Fibroblast of lung (primary cell): Measurements from ENCODE around the gene COL27A1. TPM values are rescaled to one million over a fixed set of nuclear protein-coding genes. Genes with fewer than 3 reads are reported as not detected.
A peak's percentile ranks its signal among the peaks of the same experiment; 100 is the strongest.

ENCODE experiments used
- DNase-seq, 2 donors: peaks; one replicate each; pipeline versions ENCODE4 v3.0.0 to v3.0.0-alpha.2; 2010; ENCODE audit warnings: low read depth in 2 of 2
- H2AFZ ChIP-seq: 2 replicates; pipeline ENCODE4 v1.5.1; 2012; ENCODE audit warnings: low read length, control low read depth, inconsistent platforms
- H3K27ac ChIP-seq: 2 replicates; pipeline ENCODE4 v1.5.1; 2011; ENCODE audit warnings: low read length, control low read depth; ENCODE audit not compliant: insufficient read depth
- H3K27me3 ChIP-seq: 2 replicates; pipeline ENCODE4 v1.5.1; 2011; ENCODE audit warnings: mild to moderate bottlenecking, low read length; ENCODE audit not compliant: control insufficient read depth, insufficient read depth
- H3K36me3 ChIP-seq: 2 replicates; pipeline ENCODE4 v1.5.1; 2011; ENCODE audit warnings: low read length; ENCODE audit not compliant: control insufficient read depth, insufficient read depth
- H3K4me1 ChIP-seq: 2 replicates; pipeline ENCODE4 v1.5.1; 2011; ENCODE audit warnings: low read length; ENCODE audit not compliant: control insufficient read depth, insufficient read depth; ENCODE audit errors: extremely low read depth
- H3K4me2 ChIP-seq: 2 replicates; pipeline ENCODE4 v1.5.1; 2011; ENCODE audit warnings: low read length, control low read depth; ENCODE audit not compliant: insufficient read depth; ENCODE audit errors: extremely low read depth
- H3K4me3 ChIP-seq, 4 experiments: fragments of 200-600 bp in 1 of 4; sonication (generic) in 1 of 4; replicated peaks in 1 of 4; 2 replicates each; pipeline ENCODE4 v1.5.1; 2011 to 2016; ENCODE audit warnings: low read length in 4 of 4, low read depth in 3 of 4, mild to moderate bottlenecking in 3 of 4, control low read depth in 2 of 4, inconsistent platforms in 1 of 4, mixed read lengths in 1 of 4; ENCODE audit not compliant: insufficient read depth in 1 of 4; ENCODE audit errors: control extremely low read depth in 1 of 4
- H3K79me2 ChIP-seq: 2 replicates; pipeline ENCODE4 v1.5.1; 2012; ENCODE audit warnings: mild to moderate bottlenecking, low read length, inconsistent platforms; ENCODE audit not compliant: control insufficient read depth, insufficient read depth
- H3K9ac ChIP-seq: 2 replicates; pipeline ENCODE4 v1.5.1; 2011; ENCODE audit warnings: mild to moderate bottlenecking, low read length, control low read depth; ENCODE audit not compliant: insufficient read depth
- H3K9me3 ChIP-seq: 2 replicates; pipeline ENCODE4 v1.5.1; 2012; ENCODE audit warnings: low read depth, low read length; ENCODE audit not compliant: control insufficient read depth, insufficient read depth
- H4K20me1 ChIP-seq: 2 replicates; pipeline ENCODE4 v1.5.1; 2011; ENCODE audit warnings: low read length; ENCODE audit not compliant: control insufficient read depth, insufficient read depth; ENCODE audit errors: extremely low read depth
- EZH2 ChIP-seq: IDR thresholded peaks from 2 replicates; pipeline ENCODE4 v1.5.1; 2012; ENCODE audit warnings: low read length, control low read depth, mild to moderate bottlenecking; ENCODE audit errors: missing control alignments
- polyA plus RNA-seq, 2 donors: library from polyadenylated mRNA; depleted of rRNA in 1 of 2; stranded (reverse) in 1 of 2; unstranded in 1 of 2; fragments of >200 nt; gene quantifications; 2 replicates each; pipeline ENCODE4 v1.2.1, GENCODE V29; 2011 to 2012; ENCODE audit warnings: missing spikeins in 1 of 2
- total RNA-seq: library from RNA; depleted of rRNA; stranded (reverse); fragments of >200 nt; gene quantifications from 2 replicates; pipeline ENCODE4 v1.2.1, GENCODE V29; 2014
- TF ChIP-seq, protein P1 (sequence below), 2 donors: IDR thresholded peaks in 1 of 2; conservative IDR thresholded peaks in 1 of 2; 1 replicate in 1 of 2; 2 replicates in 1 of 2; pipeline ENCODE4 v1.5.1; 2011 to 2012; ENCODE audit warnings: low read length in 2 of 2, control low read depth in 1 of 2, inconsistent platforms in 1 of 2, low read depth in 1 of 2, mild to moderate bottlenecking in 1 of 2

The COL27A1 gene
- total and polyA plus RNA-seq, 2 donors (not counting 1 experiment from before 2014, with no cell fraction given): 2.4 to 5.4 TPM

DNA sequence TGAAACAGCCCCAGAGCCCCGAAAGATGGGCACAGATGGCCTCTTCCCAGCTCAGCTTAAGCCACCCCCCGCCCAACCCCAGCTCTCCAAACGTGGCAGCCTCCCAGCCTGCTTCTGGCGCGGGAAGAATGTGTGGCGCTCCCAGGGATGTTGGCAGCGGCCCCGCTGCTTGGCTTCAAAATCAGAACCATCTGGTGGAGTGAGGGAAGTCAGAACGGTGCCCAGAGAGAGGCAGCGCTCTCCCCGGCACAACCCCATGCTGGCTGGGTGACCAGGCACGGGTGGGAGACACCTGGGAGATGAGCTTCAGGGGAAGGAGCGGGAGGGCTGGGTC lies 94.9 kb downstream of the COL27A1 start:
- TF ChIP-seq, protein P1, sequence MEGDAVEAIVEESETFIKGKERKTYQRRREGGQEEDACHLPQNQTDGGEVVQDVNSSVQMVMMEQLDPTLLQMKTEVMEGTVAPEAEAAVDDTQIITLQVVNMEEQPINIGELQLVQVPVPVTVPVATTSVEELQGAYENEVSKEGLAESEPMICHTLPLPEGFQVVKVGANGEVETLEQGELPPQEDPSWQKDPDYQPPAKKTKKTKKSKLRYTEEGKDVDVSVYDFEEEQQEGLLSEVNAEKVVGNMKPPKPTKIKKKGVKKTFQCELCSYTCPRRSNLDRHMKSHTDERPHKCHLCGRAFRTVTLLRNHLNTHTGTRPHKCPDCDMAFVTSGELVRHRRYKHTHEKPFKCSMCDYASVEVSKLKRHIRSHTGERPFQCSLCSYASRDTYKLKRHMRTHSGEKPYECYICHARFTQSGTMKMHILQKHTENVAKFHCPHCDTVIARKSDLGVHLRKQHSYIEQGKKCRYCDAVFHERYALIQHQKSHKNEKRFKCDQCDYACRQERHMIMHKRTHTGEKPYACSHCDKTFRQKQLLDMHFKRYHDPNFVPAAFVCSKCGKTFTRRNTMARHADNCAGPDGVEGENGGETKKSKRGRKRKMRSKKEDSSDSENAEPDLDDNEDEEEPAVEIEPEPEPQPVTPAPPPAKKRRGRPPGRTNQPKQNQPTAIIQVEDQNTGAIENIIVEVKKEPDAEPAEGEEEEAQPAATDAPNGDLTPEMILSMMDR (conservative IDR thresholded peaks at IDR 0.05 in 1 of 2, IDR thresholded peaks at IDR 0.05 in 1 of 2; ENCODE audit: low read depth in 1 of 2, low read length in 2 of 2): no peak
- no peak for TF ChIP-seq EZH2
- Histone ChIP-seq H4K20me1 (no peaks in the 10 kb centered on the region), H3K27me3 (no peaks in the 10 kb centered on the region), H3K9ac (no peak overlapping the region), H3K27ac (no peak overlapping the region), H2AFZ (peak overlapping the region; percentile 16), H3K79me2 (no peaks in the 10 kb centered on the region), H3K4me1 (peaks cover 10% of the 10 kb centered on the region), H3K36me3 (no peaks in the 10 kb centered on the region), H3K4me3 (no peak overlapping the region), H3K9me3 (no peaks in the 10 kb centered on the region), H3K4me2 (peak overlapping the region; percentile 75)
- DNase-seq: peak; percentile 86 to 87

DNA sequence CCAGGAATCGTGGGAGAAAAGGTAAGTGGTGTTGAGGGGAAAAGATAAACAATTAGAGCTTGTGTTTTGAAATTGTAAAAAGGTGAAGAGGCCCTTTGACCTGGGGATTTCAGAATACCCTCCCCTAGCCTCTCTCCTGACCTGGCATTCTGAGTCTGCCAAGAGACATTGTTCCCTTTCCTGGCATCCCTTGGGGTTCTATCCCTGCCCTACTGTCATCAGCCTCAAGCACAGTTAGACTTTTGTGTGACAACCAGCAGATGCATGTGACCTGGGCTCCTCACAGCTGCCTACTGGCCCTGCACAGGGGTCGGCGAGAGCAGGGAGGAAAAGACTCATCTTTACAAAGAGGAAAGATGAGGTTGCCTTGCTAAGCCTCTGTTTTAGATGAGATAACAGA lies 95.3 kb downstream of the COL27A1 start:
- Histone ChIP-seq H3K4me2 (no peak overlapping the region), H3K27ac (no peak overlapping the region), H3K79me2 (no peaks in the 10 kb centered on the region), H3K4me1 (peaks cover 10% of the 10 kb centered on the region), H2AFZ (no peak overlapping the region), H3K4me3 (no peak overlapping the region), H3K36me3 (no peaks in the 10 kb centered on the region), H3K27me3 (no peaks in the 10 kb centered on the region), H4K20me1 (no peaks in the 10 kb centered on the region), H3K9ac (no peak overlapping the region), H3K9me3 (no peaks in the 10 kb centered on the region)
- DNase-seq: no peak
- TF ChIP-seq EZH2: no peak
- TF ChIP-seq, protein P1 (conservative IDR thresholded peaks at IDR 0.05 in 1 of 2, IDR thresholded peaks at IDR 0.05 in 1 of 2; ENCODE audit: low read depth in 1 of 2, low read length in 2 of 2): no peak

DNA sequence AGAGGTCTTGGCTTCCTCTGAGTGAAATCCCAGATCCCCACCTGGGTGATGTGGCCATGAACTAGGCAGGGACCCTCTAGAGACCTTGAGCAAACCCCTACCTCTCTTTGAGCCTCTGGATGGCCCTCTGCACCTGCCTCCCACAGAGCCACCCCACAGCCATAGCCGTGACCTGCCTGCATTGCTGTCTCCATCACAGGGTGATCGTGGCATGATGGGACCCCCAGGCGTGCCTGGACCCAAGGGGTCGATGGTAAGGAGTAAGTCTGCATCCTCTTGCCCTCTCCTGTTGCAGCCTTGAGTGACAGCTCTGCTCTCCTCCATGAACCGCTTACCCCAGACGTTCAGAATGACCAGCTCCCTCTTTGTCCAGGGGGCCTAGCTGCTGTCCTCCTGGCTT lies 97.1 kb downstream of the COL27A1 start:
- no peak overlapping the region for H3K27ac ChIP-seq
- no peak overlapping the region for H3K4me2 ChIP-seq
- no peaks in the 10 kb centered on the region for H4K20me1 ChIP-seq
- no peaks in the 10 kb centered on the region for H3K27me3 ChIP-seq
- H3K79me2 ChIP-seq: no peaks in the 10 kb centered on the region
- no peak overlapping the region for H2AFZ ChIP-seq
- H3K36me3 ChIP-seq: no peaks in the 10 kb centered on the region
- TF ChIP-seq, protein P1 (conservative IDR thresholded peaks at IDR 0.05 in 1 of 2, IDR thresholded peaks at IDR 0.05 in 1 of 2; ENCODE audit: low read depth in 1 of 2, low read length in 2 of 2): no peak
- H3K9me3 ChIP-seq: no peaks in the 10 kb centered on the region
- DNase-seq: no peak
- no peak overlapping the region for H3K9ac ChIP-seq
- peaks cover 10% of the 10 kb centered on the region for H3K4me1 ChIP-seq
- no peak overlapping the region for H3K4me3 ChIP-seq
